KBM-7 (cell line): ENCODE data around the gene GCAT.

Experiments
- DNase-seq: peaks from one replicate; pipeline ENCODE4 v3.0.0-alpha.2; 2015
- in situ Hi-C: fragments of 300-500 bp; cut with MboI; formaldehyde crosslinking; loops from 2 replicates; pipeline ENCODE4 v1.14.3; 2020; ENCODE audit warnings: low sequenced_read_pairs, low pct_unique_long_range_greater_than_20kb, mixed read lengths

Gene GCAT

GRCh38 chr22:37807410-37808293, at the start of gene GCAT:
Gene GCAT, plus strand, starts transcription at chr22:37807934. Its CDS starts 34 bp downstream, at chr22:37807968.
- in situ Hi-C loops, result no loop called here
- DNase-seq, result peak; percentile 94

- in situ Hi-C loops, result no loop called here
- no peak for DNase-seq
These were observed 49.0 kb upstream of the GCAT start for GRCh38 chr22:37758694-37759093.

GRCh38 chr22:37759281-37759680, 48.5 kb upstream of the GCAT start:
- no peak for DNase-seq
- in situ Hi-C loops, result no loop called here

DNA sequence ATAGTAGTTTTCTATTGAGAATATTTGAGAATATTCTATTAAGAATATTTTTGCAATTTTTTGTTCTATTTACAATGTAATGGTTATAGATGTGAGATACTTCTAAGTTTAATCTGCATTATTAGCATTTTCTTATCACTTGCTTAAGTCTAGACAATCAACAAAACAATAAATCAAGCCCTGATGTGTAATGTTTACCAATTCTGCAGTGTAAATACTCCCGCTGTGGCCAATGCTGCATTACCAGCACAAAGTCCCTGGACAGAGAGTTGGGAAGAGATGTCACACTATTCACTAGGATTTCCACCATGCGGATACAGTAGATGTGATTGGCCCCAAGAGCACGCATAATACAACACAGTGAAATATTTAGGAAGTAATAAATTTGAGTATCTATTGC, 47.6 kb upstream of the GCAT start:
- in situ Hi-C loops, result no loop called here
- no peak for DNase-seq

GRCh38 chr22:37762389-37762836, 45.3 kb upstream of the GCAT start:
- no peak for DNase-seq
- in situ Hi-C loops, result no loop called here

DNA sequence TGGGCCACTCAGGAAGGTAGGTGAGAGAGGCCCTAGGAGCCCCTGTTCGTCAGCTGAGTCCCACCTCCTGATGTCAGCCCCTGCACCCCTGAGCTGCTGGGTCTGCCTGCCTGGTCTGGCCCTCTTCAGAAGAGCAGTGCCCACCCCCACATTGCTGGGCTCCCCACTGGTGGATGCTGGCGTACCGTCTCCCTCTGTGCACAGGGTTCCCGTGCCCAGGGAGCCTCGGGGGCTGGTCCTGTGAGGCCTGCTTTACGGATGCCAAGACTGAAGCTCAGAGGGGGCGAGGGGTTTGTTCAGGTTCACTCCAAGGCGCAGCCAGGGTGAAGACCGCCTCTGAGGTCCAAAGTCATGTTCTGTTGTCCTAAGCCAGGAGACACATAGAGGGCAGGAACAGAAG, 44.7 kb upstream of the GCAT start:
- in situ Hi-C loops, result no loop called here
- DNase-seq, result no peak

DNA sequence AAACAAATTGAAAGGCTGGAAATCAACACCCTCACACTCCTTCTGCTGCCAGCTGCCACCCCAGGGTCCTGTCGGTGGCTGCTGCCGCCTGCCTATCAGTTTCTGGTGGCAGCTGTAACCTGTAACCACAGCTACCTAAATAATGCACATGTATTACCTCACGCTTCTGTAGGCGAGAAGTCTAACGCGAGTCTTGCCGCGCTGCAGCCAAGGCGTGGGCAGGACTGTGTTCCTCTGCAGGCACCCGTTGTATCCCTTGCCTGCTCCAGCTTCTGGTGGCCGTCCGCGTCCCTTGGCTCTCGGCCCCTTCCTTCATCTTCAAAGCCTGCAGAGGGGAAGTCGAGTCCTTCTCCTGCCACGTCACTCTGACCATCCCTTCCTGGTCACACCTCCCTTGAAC, 44.1 kb upstream of the GCAT start:
- no peak for DNase-seq
- in situ Hi-C loops, result no loop called here

- DNase-seq, result no peak
- in situ Hi-C loops, result no loop called here
These were observed 43.1 kb upstream of the GCAT start for GRCh38 chr22:37764622-37765021.

GRCh38 chr22:37765498-37765897, 42.2 kb upstream of the GCAT start:
- no peak for DNase-seq
- in situ Hi-C loops, result no loop called here

DNA sequence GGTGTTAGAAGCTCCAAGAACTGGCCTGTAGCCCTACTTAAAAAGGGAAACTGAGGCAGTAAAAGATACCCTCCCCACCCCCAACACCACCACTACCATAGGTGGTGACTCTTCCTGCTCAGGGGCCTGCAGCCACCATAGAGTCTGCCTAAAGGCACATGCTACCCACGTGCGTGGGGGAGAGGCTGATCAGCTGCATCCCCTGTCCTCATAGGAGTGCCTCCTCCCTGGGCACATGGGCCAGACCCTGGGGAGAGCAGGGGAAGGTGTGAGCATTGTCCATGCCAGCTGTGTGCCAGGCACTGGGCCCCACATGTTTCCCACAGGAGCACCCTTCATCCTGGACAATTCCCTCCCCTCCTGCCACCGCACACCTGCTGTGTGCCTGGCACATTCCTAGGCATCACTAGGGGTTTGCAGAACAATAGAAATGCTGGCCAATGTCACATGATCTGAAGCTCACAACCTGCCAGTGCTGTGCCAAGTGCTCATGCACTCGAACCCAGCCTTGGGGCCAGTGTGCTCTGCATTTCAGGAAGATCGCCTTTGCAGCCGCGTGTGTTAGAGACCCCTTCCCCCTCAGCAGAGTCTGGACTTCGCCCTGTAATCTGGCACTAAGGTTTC, 41.7 kb upstream of the GCAT start:
- no peak for DNase-seq
- in situ Hi-C loops, result no loop called here

GRCh38 chr22:37768273-37768672, 39.5 kb upstream of the GCAT start:
- DNase-seq, result no peak
- in situ Hi-C loops, result no loop called here

DNA sequence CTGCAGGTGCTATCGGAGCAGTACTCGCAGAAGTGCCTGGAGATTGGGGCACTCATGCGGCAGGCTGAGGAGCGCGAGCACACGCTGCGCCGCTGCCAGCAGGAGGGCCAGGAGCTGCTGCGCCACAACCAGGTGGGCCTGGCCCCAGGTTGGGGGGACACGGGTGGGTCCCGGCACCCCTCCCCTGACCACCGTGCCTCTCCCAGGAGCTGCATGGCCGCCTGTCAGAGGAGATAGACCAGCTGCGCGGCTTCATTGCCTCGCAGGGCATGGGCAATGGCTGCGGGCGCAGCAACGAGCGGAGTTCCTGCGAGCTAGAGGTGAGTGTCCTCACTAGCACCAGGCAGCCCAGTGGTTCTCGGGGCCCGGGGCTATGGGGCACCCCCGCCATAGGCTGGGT, 38.7 kb upstream of the GCAT start:
- in situ Hi-C loops, result no loop called here
- DNase-seq, result no peak

DNA sequence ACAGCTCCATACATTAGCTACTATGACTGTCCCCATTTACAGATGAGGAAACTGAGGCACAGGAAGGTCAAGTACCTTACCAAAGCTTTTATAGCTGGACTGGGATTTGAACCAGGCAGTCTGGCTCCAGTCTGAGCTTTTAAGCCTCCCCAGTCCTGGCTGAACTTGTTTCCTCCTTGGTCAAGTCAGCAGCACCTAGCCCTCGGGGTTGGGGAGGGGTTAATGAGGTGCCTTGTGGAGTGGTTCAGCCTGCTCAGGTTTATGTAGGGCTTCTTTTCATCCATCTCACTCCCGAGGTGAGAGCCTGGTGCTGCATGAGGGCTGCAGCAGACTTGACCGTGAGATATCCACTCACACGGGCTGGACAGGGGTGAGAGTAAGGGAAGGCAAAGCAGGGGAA, 36.7 kb upstream of the GCAT start:
- DNase-seq, result no peak
- in situ Hi-C loops, result no loop called here

DNA sequence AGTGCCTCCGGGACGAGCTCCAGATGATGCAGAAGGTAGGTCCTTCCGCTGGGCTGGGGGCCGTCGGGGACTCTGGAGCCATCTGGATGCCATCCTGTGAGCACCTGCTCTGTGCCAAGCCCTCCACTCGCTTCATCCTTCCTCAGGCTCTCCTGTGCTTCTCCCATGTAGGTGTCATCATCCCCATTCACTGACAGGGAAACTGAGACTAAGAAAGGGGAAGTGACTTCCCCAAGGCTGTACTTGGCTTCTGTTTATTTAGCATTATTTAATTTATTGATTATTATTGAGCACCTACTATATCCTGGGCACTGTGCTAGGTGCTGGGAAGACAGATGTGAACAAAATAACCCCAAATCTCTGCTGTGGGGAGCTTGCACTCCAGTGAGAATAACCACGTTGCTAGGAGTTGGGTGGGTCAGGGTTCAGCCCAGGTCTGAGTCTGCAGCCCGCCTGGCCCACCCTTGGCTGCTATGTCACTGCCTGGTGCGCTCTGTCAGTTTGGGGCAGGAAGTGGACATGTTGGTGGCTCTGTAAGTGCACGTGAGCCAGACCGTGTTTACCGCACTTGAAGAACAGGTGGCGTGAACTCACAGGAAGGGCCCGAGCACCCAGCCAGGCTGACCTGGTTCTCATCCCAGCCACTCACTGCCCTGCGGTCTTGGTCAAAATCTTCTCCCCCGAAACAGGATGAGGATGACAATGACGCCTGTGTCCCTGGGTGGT, 35.9 kb upstream of the GCAT start:
- no peak for DNase-seq
- in situ Hi-C loops, result no loop called here

DNA sequence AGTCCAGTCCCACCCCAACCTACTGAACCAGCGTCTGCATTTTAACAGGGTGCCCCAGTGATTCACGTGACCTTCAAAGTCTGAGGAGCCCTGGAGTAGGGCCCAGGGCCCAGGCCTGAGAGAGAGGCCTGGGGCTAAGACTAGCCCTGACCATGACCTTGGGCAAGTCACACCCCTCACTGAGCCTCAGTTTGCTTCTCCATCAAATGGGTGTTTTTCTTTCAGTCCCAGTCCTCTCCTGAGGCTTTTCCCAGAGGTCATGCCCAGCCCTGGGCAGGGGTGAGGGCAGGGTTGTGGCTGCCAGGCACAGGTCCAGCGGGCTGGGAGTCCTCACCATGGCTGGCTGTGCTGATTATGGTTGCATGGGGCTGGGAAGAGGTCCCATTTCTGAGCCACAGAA, 33.0 kb upstream of the GCAT start:
- no peak for DNase-seq
- in situ Hi-C loops, result no loop called here

DNA sequence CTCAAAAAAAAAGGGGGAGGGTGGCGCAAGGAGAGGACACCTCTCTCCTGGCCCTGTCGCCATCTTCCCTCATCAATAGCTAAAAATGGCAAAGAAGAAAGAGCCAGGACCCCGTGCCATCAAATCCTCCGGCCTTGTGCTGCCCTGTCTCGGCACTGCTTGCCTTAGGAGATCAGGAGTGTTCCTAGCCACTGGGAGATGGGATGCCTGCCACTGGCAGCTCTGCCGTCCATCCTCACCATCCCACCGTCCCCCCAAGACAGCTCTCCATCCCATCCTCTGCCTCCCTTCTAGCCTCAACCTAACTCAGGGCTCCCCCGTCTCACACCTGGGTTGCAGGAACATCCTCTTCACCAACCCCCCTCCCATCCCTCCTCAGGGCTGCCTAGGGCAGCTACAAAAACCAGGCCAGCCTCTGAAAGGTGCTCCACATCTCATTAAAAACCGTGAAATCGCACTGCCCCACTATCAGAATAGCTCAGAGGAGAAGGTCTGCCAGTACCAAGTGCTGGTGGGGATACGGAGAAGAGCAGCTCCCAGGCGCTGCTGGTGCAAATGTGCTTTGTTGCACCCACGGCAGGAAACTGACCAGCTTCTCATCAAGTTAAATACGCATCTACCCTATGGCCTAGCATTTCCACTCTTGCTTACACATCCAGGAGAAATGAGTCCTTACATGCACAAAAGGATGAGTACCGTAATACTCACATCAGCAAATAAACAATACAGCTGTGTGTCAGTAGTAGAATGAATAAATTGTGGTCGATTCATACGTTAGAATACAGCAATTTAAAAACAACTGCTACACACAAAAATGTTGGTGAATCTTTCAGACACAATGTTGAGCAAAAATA, 31.7 kb upstream of the GCAT start:
- no peak for DNase-seq
- in situ Hi-C loops, result no loop called here

DNA sequence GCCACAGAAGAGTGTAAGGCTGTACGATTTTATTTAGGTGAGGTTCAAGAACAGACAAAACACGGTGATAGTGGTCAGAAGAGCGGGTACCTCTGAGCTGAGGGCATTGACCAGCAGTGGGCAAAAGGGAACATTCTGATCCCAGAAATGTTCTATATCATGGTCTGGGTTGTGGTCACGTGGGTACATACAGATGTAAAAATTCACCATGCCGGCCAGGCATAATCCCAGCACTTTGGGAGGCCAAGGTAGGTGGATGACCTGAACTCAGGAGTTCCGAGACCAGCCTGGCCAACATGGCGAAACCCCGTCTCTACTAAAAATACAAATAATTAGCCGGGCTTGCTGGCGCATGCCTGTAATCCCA, 31.1 kb upstream of the GCAT start:
- in situ Hi-C loops, result no loop called here
- DNase-seq, result no peak

DNA sequence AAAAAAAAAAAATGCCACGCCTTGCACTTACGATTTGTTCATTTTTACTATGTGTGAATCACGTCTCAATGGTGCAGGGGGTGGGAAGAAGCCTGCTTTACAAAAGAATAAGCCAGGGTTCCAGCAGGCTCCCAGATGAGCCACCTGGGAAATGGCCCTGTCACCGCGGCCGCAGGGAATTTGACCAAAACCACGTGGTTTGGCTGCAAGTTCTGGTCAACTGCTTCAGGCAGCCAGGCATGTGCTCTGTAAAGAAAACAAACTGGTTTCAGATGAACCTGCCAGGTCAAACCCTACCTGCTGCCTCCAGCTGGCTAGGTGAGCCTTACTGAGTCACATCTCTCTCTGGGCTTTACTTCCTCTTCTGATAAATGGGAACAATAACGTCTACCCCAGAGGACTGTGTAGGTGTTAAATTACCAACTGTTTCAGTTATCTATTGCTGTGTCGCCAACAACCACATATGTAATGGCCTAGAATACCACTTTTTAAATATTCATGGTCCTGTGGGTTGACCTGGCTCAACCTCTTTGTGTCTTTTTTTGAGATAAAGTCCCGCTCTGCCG, 30.5 kb upstream of the GCAT start:
- DNase-seq, result no peak
- in situ Hi-C loops, result no loop called here

DNA sequence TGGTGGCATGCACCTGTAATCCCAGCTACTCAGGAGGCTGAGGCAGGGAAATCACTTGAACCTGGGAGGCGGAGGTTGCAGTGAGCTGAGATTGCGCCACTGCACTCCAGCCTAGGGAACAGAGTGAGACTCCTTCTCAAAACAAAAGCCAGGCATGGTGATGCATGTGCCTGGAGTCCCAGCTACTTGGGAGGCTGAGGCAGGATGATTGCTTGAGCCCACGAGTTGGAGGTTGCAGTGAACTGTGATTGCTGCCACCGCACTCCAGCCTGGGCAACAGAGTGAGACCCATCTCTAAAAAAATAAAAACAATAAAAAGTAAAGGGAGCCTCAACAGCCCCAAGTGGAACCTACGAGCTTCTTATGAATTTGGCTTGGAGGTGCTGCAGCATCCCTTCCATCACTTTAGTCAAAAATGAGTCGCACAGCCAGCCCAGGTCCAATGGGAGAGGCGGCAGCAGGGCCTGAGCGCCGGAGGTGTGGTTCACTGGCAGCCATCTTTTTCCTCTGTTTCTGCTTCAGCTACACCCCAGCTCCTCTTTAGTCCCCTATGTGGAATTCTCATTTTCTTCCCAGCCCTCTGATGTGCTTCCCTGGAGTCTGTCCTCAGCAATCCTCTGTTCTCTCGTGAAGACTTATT, 29.2 kb upstream of the GCAT start:
- in situ Hi-C loops, result no loop called here

More for the DNA sequence above, 29.2 kb upstream of the GCAT start:
- no peak for DNase-seq
